GM12878 (cell line): ENCODE data around the gene TBX15.

Experiments used
- EP300 ChIP-seq, 2 experiments: fragments of 150-350 bp in 1 of 2; IDR thresholded peaks; 2 replicates each; pipeline ENCODE4 v1.6.1; 2011 to 2012; ENCODE audit warnings: low read depth in 2 of 2, low read length in 2 of 2, borderline replicate concordance in 1 of 2, improper control_type of control experiment in 1 of 2, inconsistent platforms in 1 of 2; ENCODE audit not compliant: control insufficient read depth in 1 of 2
- EZH2 ChIP-seq: IDR thresholded peaks from 2 replicates; pipeline ENCODE4 v1.6.1; 2012; ENCODE audit warnings: low read depth, mild to moderate bottlenecking, control low read depth, inconsistent platforms, low read length, borderline replicate concordance; ENCODE audit not compliant: control insufficient read depth
- HDAC2 ChIP-seq: fragments of 200-600 bp; sonication (generic); IDR thresholded peaks from 2 replicates; pipeline ENCODE4 v1.6.1; 2017
- IKZF1 ChIP-seq: fragments of 450-650 bp; conservative IDR thresholded peaks from 2 replicates; pipeline ENCODE4 v1.6.1; 2017; ENCODE audit warnings: antibody characterized with exemption, mild to moderate bottlenecking
- POLR2AphosphoS5 ChIP-seq: IDR thresholded peaks from 2 replicates; pipeline ENCODE4 v1.6.1; 2011; ENCODE audit warnings: mild to moderate bottlenecking, low read length, inconsistent platforms
- SMAD5 ChIP-seq: IDR thresholded peaks from 2 replicates; pipeline ENCODE4 v1.6.1; 2016; ENCODE audit warnings: antibody characterized with exemption, low read depth
- SUPT20H ChIP-seq: IDR thresholded peaks from 2 replicates; pipeline ENCODE4 v1.6.1; 2011; ENCODE audit warnings: low read depth, mild to moderate bottlenecking, low read length, moderate library complexity, borderline replicate concordance; ENCODE audit not compliant: control insufficient read depth
- TF ChIP-seq, protein P1 (sequence below), 3 experiments: IDR thresholded peaks in 2 of 3; conservative IDR thresholded peaks in 1 of 3; 2 replicates each; pipeline ENCODE4 v1.5.1; 2011; ENCODE audit warnings: low read depth in 3 of 3, low read length in 3 of 3, mild to moderate bottlenecking in 3 of 3, control low read depth in 2 of 3, moderate library complexity in 2 of 3, inconsistent platforms in 1 of 3, mixed read lengths in 1 of 3; ENCODE audit not compliant: control insufficient read depth in 2 of 3, insufficient read depth in 1 of 3; ENCODE audit errors: extremely low read depth in 1 of 3

GRCh38 chr1:118913818-118914217 lies 74.3 kb downstream of the TBX15 start:
- TF ChIP-seq SMAD5: no peak
- TF ChIP-seq EP300 (IDR thresholded peaks at IDR 0.05; ENCODE audit: borderline replicate concordance in 1 of 2, control insufficient read depth in 1 of 2, low read depth in 2 of 2, low read length in 2 of 2): no peak
- no peak for TF ChIP-seq POLR2AphosphoS5
- no peak for TF ChIP-seq SUPT20H
- no peak for TF ChIP-seq IKZF1
- TF ChIP-seq, protein P1, sequence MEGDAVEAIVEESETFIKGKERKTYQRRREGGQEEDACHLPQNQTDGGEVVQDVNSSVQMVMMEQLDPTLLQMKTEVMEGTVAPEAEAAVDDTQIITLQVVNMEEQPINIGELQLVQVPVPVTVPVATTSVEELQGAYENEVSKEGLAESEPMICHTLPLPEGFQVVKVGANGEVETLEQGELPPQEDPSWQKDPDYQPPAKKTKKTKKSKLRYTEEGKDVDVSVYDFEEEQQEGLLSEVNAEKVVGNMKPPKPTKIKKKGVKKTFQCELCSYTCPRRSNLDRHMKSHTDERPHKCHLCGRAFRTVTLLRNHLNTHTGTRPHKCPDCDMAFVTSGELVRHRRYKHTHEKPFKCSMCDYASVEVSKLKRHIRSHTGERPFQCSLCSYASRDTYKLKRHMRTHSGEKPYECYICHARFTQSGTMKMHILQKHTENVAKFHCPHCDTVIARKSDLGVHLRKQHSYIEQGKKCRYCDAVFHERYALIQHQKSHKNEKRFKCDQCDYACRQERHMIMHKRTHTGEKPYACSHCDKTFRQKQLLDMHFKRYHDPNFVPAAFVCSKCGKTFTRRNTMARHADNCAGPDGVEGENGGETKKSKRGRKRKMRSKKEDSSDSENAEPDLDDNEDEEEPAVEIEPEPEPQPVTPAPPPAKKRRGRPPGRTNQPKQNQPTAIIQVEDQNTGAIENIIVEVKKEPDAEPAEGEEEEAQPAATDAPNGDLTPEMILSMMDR (IDR thresholded peaks at IDR 0.05 in 2 of 3, conservative IDR thresholded peaks at IDR 0.05 in 1 of 3; ENCODE audit: control insufficient read depth in 2 of 3, extremely low read depth in 1 of 3, insufficient read depth in 1 of 3, low read depth in 3 of 3, low read length in 3 of 3): no peak
- TF ChIP-seq HDAC2: no peak
- TF ChIP-seq EZH2: no peak
